Measurements from ENCODE around the gene EREG. TPM values are rescaled to one million over a fixed set of nuclear protein-coding genes. Genes with fewer than 3 reads are reported as not detected.

EREG gene
- total and polyA plus RNA-seq, 9 of the 15 experiments (the other 6 are each of a cell fraction or from before 2014, with no cell fraction given), result 0.97 to 7.3 (median 2.5) TPM

GRCh38 chr4:74391346-74391745 is 26.4 kb downstream of the EREG start (continued):
- TF ChIP-seq ZNF511 (CRISPR knock-in tag; IDR thresholded peaks at IDR 0.05) (no peak), ZNF830 (CRISPR knock-in tag; IDR thresholded peaks at IDR 0.05) (no peak), SFPQ (IDR thresholded peaks at IDR 0.05; ENCODE audit: low read depth, low read length) (no peak)

GRCh38 chr4:74391890-74392475 is 27.0 kb downstream of the EREG start:
- intact Hi-C loops (cut with micrococcal nuclease) (no loop called here), in situ Hi-C loops (cut with MboI) (no loop called here)
- no peak for DNase-seq (ENCODE audit: extremely low read depth in 1 of 4, low spot score in 3 of 4)
- peak overlapping the region; percentile 41 for H2AFZ ChIP-seq (ENCODE audit: low read depth, low read length)
- H3K4me2 ChIP-seq (ENCODE audit: insufficient read depth, low read length), result no peak overlapping the region
- H3K36me3 ChIP-seq (ENCODE audit: control insufficient read depth, insufficient read depth, low read length), result peaks cover 2% of the 10 kb centered on the region; the same call in 1 of the 3 replicates
- BruUV-seq (replicated peaks), result no TSS peak
- H4K20me1 ChIP-seq (replicated peaks; ENCODE audit: control insufficient read depth, insufficient read depth, low read length), result no peaks in the 10 kb centered on the region
- CTCF ChIA-PET (ENCODE audit: low intra/inter-chr PET ratio), result no interaction called here
- ATAC-seq, result no peak
- peaks cover 0 to 11% of the 10 kb centered on the region in 2 experiments; a peak in 2 of 5 replicates for H3K4me1 ChIP-seq (replicated peaks in 1 of 2; ENCODE audit: control insufficient read depth in 2 of 2, insufficient read depth in 2 of 2, low read length in 2 of 2)
- POLR2A ChIA-PET, result no interaction called here
- no peak overlapping the region for H3K9ac ChIP-seq (ENCODE audit: insufficient read depth in 1 of 2, low read depth in 2 of 2, low read length in 2 of 2)
- no peaks in the 10 kb centered on the region for H3K79me2 ChIP-seq (ENCODE audit: control insufficient read depth, insufficient read depth, low read length)
- no peak overlapping the region; the same call in 2 of the 3 replicates for H3K27ac ChIP-seq (ENCODE audit: extremely low read depth, low read depth, low read length)
- no peak for FAIRE-seq
- no peaks in the 10 kb centered on the region for H3K9me3 ChIP-seq (replicated peaks; ENCODE audit: control insufficient read depth, insufficient read depth, low read depth, low read length)
- no peaks in the 10 kb centered on the region for H3K9me1 ChIP-seq (ENCODE audit: control insufficient read depth, insufficient read depth, low read length)
- no peak overlapping the region for H3K4me3 ChIP-seq
- H3K27me3 ChIP-seq (ENCODE audit: control insufficient read depth in 2 of 2, insufficient read depth in 2 of 2, low read length in 2 of 2), result no peaks in the 10 kb centered on the region
- WGBS (ENCODE audit: insufficient coverage, low coverage, missing lambda C conversion rate), result 54% methylated on average over 2 of the region's 2 CpGs
- TF ChIP-seq TFE3 (CRISPR knock-in tag; IDR thresholded peaks at IDR 0.05), result no peak
- TF ChIP-seq FOXA1 (IDR thresholded peaks at IDR 0.05; ENCODE audit: borderline replicate concordance), result no peak
- TF ChIP-seq TCF7 (IDR thresholded peaks at IDR 0.05; ENCODE audit: borderline replicate concordance), result no peak
- 0 out of 2 replicates have a peak, but pooled peaks have one; percentile 17 for TF ChIP-seq MAFG (tag; conservative IDR thresholded peaks at IDR 0.05)
- 0 out of 2 replicates have a peak, but pooled peaks have one; percentile 18 for TF ChIP-seq ZNF589 (CRISPR knock-in tag; IDR thresholded peaks at IDR 0.05; ENCODE audit: low read depth)
- no peak for TF ChIP-seq PATZ1 (CRISPR knock-in tag; IDR thresholded peaks at IDR 0.05; ENCODE audit: borderline replicate concordance)
- TF ChIP-seq ERF (CRISPR knock-in tag; IDR thresholded peaks at IDR 0.05), result no peak
- TF ChIP-seq ZNF431 (CRISPR knock-in tag; IDR thresholded peaks at IDR 0.05), result no peak

All from K562 (cell line).